Airway epithelial cell (primary cell): Measurements from ENCODE around the gene TBATA. TPM values are rescaled to one million over a fixed set of nuclear protein-coding genes. Genes with fewer than 3 reads are reported as not detected.

Experiments
- total RNA-seq: library from RNA; depleted of rRNA; stranded (reverse); fragments of >200 nt; gene quantifications from 2 replicates; pipeline ENCODE4 v1.2.3, GENCODE V29; 2015

Gene TBATA
- total RNA-seq = not detected in 2 replicates

GRCh38 chr10:70785190-70785589 lies at the start of gene TBATA:
TSS of gene TBATA (minus strand) at chr10:70785377. CDS start at chr10:70783379, 1,998 bp downstream.

DNA sequence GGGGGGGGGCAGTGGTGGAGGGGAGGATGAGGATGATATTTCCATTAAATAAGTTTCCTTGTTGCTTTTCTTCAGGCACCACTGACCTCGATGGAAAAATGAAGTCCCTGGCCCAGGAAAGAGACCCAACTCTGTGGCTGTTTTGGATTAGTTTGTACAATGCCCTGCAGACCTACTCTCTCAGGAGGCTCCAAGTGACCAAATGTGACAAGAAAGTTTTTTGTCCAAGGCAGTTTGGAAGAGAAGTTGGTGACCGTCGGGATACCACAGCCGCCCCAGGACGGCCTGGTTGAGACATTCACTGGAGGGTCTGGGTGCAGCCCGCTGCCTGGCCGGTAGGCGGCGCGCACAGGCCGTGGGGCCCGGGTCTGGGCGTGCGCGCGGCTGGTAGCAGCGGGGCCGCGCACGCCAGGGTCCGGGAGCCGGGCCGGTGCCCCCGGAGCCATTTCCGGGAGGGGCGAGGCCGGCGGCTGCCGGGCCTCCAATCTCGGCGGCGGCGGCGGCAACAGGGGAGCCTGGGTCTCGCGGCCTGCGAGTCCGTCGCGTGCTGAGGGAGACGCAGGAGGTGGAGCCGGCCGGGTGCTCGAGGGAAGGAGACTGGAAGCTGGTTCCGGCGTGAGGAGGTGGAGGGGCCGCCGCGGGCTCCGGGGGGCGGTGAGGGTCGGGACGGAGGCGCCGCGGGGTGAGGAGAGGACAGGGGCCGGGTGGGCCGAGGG lies 30.5 kb upstream of the TBATA start, which contains the start of gene SGPL1:
Gene SGPL1, plus strand, starts transcription at position 445 of the 716 bp plus-strand sequence. CDS start 906 bp downstream, outside the sequence.

Other genes with a start within 250 kb of the TBATA start
- not detected in 2 replicates for gene PRF1, start 182.6 kb downstream of the TBATA start, total RNA-seq
- 0.35 TPM in 1 of 2 replicates, not detected in the other for gene ADAMTS14, start 112.9 kb downstream of the TBATA start, total RNA-seq
- 28.8 and 31.9 TPM in 2 replicates for gene SGPL1, start 30.6 kb upstream of the TBATA start, total RNA-seq
- gene PCBD1, start 103.2 kb upstream of the TBATA start, total RNA-seq = 38.3 and 46.4 TPM in 2 replicates